Measurements from ENCODE around the gene NOP58. TPM values are rescaled to one million over a fixed set of nuclear protein-coding genes. Genes with fewer than 3 reads are reported as not detected.
"Not testable (repeated sequence)": the region's sequence is repeated elsewhere in the genome, so short reads cannot be mapped to it uniquely, and the experiment has no call there.

The NOP58 gene, protein sequence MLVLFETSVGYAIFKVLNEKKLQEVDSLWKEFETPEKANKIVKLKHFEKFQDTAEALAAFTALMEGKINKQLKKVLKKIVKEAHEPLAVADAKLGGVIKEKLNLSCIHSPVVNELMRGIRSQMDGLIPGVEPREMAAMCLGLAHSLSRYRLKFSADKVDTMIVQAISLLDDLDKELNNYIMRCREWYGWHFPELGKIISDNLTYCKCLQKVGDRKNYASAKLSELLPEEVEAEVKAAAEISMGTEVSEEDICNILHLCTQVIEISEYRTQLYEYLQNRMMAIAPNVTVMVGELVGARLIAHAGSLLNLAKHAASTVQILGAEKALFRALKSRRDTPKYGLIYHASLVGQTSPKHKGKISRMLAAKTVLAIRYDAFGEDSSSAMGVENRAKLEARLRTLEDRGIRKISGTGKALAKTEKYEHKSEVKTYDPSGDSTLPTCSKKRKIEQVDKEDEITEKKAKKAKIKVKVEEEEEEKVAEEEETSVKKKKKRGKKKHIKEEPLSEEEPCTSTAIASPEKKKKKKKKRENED
- total RNA-seq = 10 to 100 TPM in 3 of 4 donors, 1 to 10 TPM in 1; 9.4 to 54.9 (median 26.3) TPM

DNA sequence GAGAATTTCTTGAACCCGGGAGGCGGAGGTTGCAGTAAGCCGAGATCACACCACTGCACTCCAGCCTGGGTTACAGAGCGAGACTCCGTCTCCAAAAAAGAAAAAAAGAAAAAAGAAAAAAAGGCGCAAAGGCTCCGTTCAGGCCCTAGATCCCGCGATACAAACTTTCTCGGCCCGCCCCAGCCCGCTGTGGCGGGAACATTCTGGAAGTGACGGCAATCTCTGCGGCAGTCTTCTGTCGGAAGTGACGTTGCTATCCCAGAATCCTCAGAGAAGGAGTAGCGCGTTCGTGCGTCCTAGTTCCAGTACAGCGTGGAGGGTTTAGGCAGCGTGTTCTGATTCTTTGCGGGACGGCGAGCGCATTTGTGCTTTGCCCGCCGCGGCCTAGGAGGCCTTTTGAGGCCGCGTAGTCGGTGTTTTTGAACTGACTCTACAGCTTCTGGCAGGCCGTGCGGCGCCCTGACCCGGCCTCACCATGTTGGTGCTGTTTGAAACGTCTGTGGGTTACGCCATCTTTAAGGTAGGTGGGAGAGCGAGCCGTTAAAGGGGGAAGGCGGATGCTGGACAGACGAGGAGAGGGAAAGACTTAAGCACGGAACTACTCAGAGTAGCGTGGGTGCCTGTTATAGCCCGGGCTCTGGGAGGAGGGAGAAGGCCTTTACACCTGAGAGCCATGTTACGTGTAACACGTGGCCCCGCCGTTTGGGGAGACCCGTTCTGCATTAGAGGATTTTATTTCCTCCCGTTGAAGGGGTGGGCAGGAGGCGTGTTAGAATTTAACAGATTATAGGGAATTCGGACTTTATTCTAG is at the start of gene NOP58:
Gene NOP58 (plus strand): TSS at position 297 of the 811 bp plus-strand sequence. CDS start 179 bp downstream, at position 476.
- Histone ChIP-seq H3K9me3 (no peaks in the 10 kb centered on the region), H3K4me1 (peaks cover 5 to 46% (median 17%) of the 10 kb centered on the region in 4 donors), H3K4me3 (peak within 1 kb of the TSS; percentile 55 to 92 (median 76)), H3K36me3 (no peaks in the 10 kb centered on the region), H3K27ac (peak within 1 kb of the TSS; percentile 93 to 100 (median 99)), H3K27me3 (no peaks in the 10 kb centered on the region)
- DNase-seq = peak; percentile 94
- 0% methylated on average over 11 to 54 of the region's 54 CpGs for WGBS, 2 donors (ENCODE audit: low coverage in 1 of 2)
- TF ChIP-seq POLR2A (IDR thresholded peaks at IDR 0.05) = peak; percentile 98
- peak; percentile 33 for TF ChIP-seq EP300 (IDR thresholded peaks at IDR 0.05; ENCODE audit: low read depth)
- TF ChIP-seq, protein P1, sequence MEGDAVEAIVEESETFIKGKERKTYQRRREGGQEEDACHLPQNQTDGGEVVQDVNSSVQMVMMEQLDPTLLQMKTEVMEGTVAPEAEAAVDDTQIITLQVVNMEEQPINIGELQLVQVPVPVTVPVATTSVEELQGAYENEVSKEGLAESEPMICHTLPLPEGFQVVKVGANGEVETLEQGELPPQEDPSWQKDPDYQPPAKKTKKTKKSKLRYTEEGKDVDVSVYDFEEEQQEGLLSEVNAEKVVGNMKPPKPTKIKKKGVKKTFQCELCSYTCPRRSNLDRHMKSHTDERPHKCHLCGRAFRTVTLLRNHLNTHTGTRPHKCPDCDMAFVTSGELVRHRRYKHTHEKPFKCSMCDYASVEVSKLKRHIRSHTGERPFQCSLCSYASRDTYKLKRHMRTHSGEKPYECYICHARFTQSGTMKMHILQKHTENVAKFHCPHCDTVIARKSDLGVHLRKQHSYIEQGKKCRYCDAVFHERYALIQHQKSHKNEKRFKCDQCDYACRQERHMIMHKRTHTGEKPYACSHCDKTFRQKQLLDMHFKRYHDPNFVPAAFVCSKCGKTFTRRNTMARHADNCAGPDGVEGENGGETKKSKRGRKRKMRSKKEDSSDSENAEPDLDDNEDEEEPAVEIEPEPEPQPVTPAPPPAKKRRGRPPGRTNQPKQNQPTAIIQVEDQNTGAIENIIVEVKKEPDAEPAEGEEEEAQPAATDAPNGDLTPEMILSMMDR (IDR thresholded peaks at IDR 0.05) = no peak
- peak; percentile 99 to 100 (median 100) for TF ChIP-seq POLR2AphosphoS5 (IDR thresholded peaks at IDR 0.05)
- in situ Hi-C loops (cut with MboI; ENCODE audit: low pct_ligation_motif_present in 1 of 4, low pct_unique_long_range_greater_than_20kb in 1 of 4, low sequenced_read_pairs in 3 of 4) = no loop called here
- intact Hi-C loops (cut with DNase I; ENCODE audit: low total_unique reads) = loop anchor here (5.0 kb wide), 1 partner anchor 112 kb away; the partner anchor contains the start of gene BMPR2

DNA sequence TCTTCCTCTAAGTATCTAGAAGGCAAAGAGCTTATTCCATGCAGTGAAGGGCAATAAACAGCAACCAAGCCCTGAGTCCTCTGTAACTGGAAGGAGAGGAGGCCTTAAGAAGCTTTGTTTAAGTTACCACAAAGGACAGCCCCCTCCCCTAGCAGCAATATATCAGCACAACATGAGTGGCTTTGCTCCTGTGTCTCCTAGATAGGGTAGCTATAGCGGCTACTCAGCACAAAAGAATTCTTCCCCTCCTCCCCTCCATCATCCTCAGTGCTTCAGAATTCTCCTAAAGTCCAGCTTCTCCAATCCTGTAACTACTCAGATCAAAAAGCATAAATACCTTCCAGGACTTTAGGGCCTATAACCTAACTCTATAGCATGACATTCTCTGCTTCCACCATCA is 43.7 kb upstream of the NOP58 start:
- in situ Hi-C loops (cut with MboI; ENCODE audit: low pct_ligation_motif_present in 1 of 4, low pct_unique_long_range_greater_than_20kb in 1 of 4, low sequenced_read_pairs in 3 of 4) = no loop called here
- H3K36me3 ChIP-seq = peaks cover 0 to 22% (median 0%) of the 10 kb centered on the region in 4 donors
- TF ChIP-seq POLR2AphosphoS5 (IDR thresholded peaks at IDR 0.05) = no peak
- intact Hi-C loops (cut with DNase I; ENCODE audit: low total_unique reads) = no loop called here
- WGBS, 2 donors (ENCODE audit: low coverage in 1 of 2) = 70 to 80% methylated on average over 1 of the region's 1 CpG
- H3K27me3 ChIP-seq = no peaks in the 10 kb centered on the region
- DNase-seq = no peak
- no peak overlapping the region for H3K27ac ChIP-seq
- H3K4me3 ChIP-seq = no peak overlapping the region
- H3K4me1 ChIP-seq = peaks cover 0 to 5% (median 2%) of the 10 kb centered on the region in 4 donors
- H3K9me3 ChIP-seq = no peaks in the 10 kb centered on the region

DNA sequence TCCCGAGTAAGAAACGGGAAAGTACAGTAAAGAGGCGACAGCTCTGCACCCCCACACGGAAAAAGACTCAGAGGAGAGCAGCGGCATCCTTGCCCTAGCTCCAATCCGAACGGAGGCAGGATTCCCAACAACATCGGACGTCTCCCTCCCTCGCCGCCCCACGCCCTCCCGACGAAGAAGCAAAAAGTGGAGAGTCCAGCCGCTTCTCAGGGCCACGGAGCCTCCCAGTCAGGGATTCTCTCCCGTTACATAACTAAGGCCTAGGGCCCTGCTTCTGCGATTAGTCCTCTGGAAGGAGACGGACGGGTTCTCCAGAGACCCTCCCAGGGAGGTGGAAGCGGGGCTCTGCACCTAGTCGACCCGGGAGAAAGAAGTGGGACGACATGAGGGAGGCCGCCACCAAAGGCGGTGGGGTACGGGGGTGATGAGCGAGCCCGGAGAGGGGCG is 27.8 kb upstream of the NOP58 start:
- H3K4me1 ChIP-seq = peaks cover 10 to 22% (median 16%) of the 10 kb centered on the region in 4 donors
- H3K36me3 ChIP-seq = no peaks in the 10 kb centered on the region
- 0 to 1% methylated on average over 9 to 27 of the region's 30 CpGs for WGBS, 2 donors (ENCODE audit: low coverage in 1 of 2)
- TF ChIP-seq, protein P1 (IDR thresholded peaks at IDR 0.05) = no peak
- TF ChIP-seq POLR2A (IDR thresholded peaks at IDR 0.05) = no peak
- TF ChIP-seq POLR2AphosphoS5 (IDR thresholded peaks at IDR 0.05) = no peak
- no peak for TF ChIP-seq EP300 (IDR thresholded peaks at IDR 0.05; ENCODE audit: low read depth)
- intact Hi-C loops (cut with DNase I; ENCODE audit: low total_unique reads) (no loop called here), in situ Hi-C loops (cut with MboI; ENCODE audit: low pct_ligation_motif_present in 1 of 4, low pct_unique_long_range_greater_than_20kb in 1 of 4, low sequenced_read_pairs in 3 of 4) (no loop called here)
- H3K27me3 ChIP-seq = no peaks in the 10 kb centered on the region
- peak overlapping the region; percentile 81 to 99 (median 92) for H3K4me3 ChIP-seq
- H3K9me3 ChIP-seq = no peaks in the 10 kb centered on the region
- peak; percentile 21 for DNase-seq
- peak overlapping the region; percentile 86 to 95 (median 92) for H3K27ac ChIP-seq

DNA sequence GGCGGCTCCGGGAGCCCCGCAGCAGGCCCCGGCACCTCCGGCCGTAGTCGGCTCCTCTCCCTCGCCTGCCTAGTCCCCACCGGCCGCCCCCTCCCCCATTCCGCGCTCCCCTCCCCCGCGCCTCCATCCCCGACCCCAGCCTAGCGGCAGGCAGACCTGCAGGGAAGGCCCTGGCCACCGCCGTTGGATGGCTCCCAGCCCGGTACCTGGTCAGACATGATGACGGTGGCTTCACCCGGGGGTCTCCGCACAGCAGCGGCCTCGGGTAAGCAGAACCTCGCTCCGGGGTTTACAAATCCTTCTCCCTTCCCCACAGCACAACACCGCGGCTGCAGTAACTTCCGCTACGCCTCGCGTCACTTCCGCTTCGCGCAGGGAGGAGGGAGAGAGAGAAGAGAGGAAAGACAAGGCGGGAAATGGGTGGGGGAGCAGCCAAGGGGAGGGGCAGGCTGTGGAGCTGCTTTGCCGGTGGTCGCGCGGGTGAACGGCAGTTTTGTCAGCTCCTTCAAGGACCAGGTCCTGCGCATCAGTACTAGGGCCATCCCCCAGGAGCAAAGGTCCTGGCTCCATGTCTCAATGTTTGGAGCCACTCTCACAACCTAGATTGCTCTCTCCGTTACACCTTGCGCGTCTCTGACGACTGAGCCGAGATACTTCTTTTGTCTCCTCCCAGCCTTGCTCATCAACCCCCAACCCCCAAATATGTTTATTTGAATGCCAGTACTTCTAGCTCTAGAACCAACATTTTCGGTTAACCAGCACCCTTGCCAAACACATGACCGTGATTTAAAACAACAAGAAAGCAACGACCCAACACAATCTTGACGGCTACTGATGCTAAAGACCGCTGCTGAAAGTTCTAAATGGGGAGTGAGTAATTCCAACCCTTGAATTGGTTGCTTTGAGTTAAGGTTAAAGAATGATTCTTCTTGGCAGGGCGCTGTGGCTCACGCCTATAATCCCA is 27.0 kb upstream of the NOP58 start, which contains the start of gene SUMO1:
Gene SUMO1 (minus strand): TSS at position 364 of the 964 bp plus-strand sequence. CDS start 146 bp downstream, at position 218.
- Histone ChIP-seq H3K4me1 (peaks cover 10 to 22% (median 16%) of the 10 kb centered on the region in 4 donors), H3K4me3 (peak within 1 kb of the TSS; percentile 81 to 99 (median 92)), H3K27me3 (no peaks in the 10 kb centered on the region), H3K36me3 (no peaks in the 10 kb centered on the region), H3K27ac (peak within 1 kb of the TSS; percentile 86 to 95 (median 92)), H3K9me3 (no peaks in the 10 kb centered on the region)
- intact Hi-C loops (cut with DNase I; ENCODE audit: low total_unique reads) = no loop called here
- 4 to 8% methylated on average over 20 to 47 of the region's 54 CpGs for WGBS, 2 donors (ENCODE audit: low coverage in 1 of 2)
- in situ Hi-C loops (cut with MboI; ENCODE audit: low pct_ligation_motif_present in 1 of 4, low pct_unique_long_range_greater_than_20kb in 1 of 4, low sequenced_read_pairs in 3 of 4) = no loop called here
- TF ChIP-seq POLR2AphosphoS5 (IDR thresholded peaks at IDR 0.05) (peak; percentile 80 to 85 (median 82)), EP300 (IDR thresholded peaks at IDR 0.05; ENCODE audit: low read depth) (no peak), POLR2A (IDR thresholded peaks at IDR 0.05) (peak; percentile 61)
- TF ChIP-seq, protein P1 (IDR thresholded peaks at IDR 0.05) = no peak
- DNase-seq = peak; percentile 92

DNA sequence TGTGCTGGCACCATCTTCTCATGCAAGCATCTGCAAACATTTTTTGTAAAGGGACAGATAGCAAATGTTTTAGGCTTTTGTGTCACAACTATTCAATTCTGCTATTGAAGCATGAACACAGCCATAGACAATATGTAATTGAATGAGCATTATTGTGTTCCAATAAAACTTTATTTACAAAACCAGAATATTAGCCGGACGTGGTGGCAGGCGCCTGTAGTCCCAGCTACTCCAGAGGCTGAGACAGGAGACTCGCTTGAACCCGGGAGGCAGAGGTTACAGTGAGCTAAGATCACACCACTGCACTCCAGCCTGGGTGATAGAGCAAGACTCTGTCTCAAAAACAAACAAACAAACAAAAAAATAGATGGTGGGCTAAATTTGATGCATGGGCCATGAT is 17.9 kb upstream of the NOP58 start:
- H3K4me1 ChIP-seq; H3K4me3 ChIP-seq; DNase-seq; H3K27ac ChIP-seq; H3K36me3 ChIP-seq; H3K9me3 ChIP-seq; intact Hi-C loops (cut with DNase I; ENCODE audit: low total_unique reads); in situ Hi-C loops (cut with MboI; ENCODE audit: low pct_ligation_motif_present in 1 of 4, low pct_unique_long_range_greater_than_20kb in 1 of 4, low sequenced_read_pairs in 3 of 4); H3K27me3 ChIP-seq: not testable (repeated sequence)
- 95 to 100% methylated on average over 3 to 5 of the region's 5 CpGs for WGBS, 2 donors (ENCODE audit: low coverage in 1 of 2)
